SK-N-SH treated with all-trans-retinoic acid at 6 μM for 48 hours (cell line): ENCODE data around the gene EIF3I.
A peak's percentile ranks its signal among the peaks of the same experiment; 100 is the strongest.

Experiments
- ATAC-seq: fragments of 200-7000 bp; cut with Tn5 transposase; 3 replicates; pipeline ENCODE4 v1.9.1; 2020; ENCODE audit warnings: mild to moderate bottlenecking, moderate library complexity
- ARNTL ChIP-seq: fragments of 450-650 bp; formaldehyde crosslinking; IDR thresholded peaks from 2 replicates; pipeline ENCODE4 v1.5.0; 2020; ENCODE audit warnings: low read depth, mild to moderate bottlenecking, moderate library complexity, borderline replicate concordance
- BACH2 ChIP-seq: fragments of 250-450 bp; sonication (Bioruptor Pico); IDR thresholded peaks from 2 replicates; pipeline ENCODE4 v1.9.0; 2021; ENCODE audit warnings: mild to moderate bottlenecking, borderline replicate concordance
- CSDC2 ChIP-seq: fragments of 250-450 bp; sonication (Bioruptor Pico); IDR thresholded peaks from 2 replicates; pipeline ENCODE4 v1.5.0; 2020; ENCODE audit warnings: mild to moderate bottlenecking, moderate library complexity
- ESRRG ChIP-seq: fragments of 250-450 bp; sonication (Bioruptor Pico); IDR thresholded peaks from 2 replicates; pipeline ENCODE4 v1.6.1; 2021; ENCODE audit warnings: mild to moderate bottlenecking
- GLIS3 ChIP-seq: fragments of 250-450 bp; sonication (Bioruptor Pico); IDR thresholded peaks from 2 replicates; pipeline ENCODE4 v1.5.0; 2020; ENCODE audit warnings: mild to moderate bottlenecking, moderate library complexity
- ISL1 ChIP-seq: fragments of 250-450 bp; sonication (Bioruptor Pico); IDR thresholded peaks from 2 replicates; pipeline ENCODE4 v2.1.2; 2022; ENCODE audit warnings: mild to moderate bottlenecking, moderate library complexity
- OSR1 ChIP-seq: fragments of 250-450 bp; sonication (Bioruptor Pico); IDR thresholded peaks from 2 replicates; pipeline ENCODE4 v1.8.0; 2022; ENCODE audit warnings: moderate library complexity, mild to moderate bottlenecking, inconsistent platforms
- PPARA ChIP-seq: fragments of 250-450 bp; sonication (Bioruptor Pico); IDR thresholded peaks from 2 replicates; pipeline ENCODE4 v1.5.0; 2020; ENCODE audit warnings: mild to moderate bottlenecking, borderline replicate concordance
- RARB ChIP-seq: fragments of 250-450 bp; sonication (Bioruptor Pico); IDR thresholded peaks from 2 replicates; pipeline ENCODE4 v1.8.0; 2021; ENCODE audit warnings: mild to moderate bottlenecking, moderate library complexity
- TCF4 ChIP-seq: fragments of 250-450 bp; sonication (Bioruptor Pico); IDR thresholded peaks from 2 replicates; pipeline ENCODE4 v1.8.0; 2021; ENCODE audit warnings: mild to moderate bottlenecking, moderate library complexity, borderline replicate concordance
- TOX ChIP-seq: fragments of 250-450 bp; sonication (Bioruptor Pico); IDR thresholded peaks from 2 replicates; pipeline ENCODE4 v1.8.0; 2021; ENCODE audit warnings: mild to moderate bottlenecking, moderate library complexity, borderline replicate concordance
- ZC3H10 ChIP-seq: fragments of 250-450 bp; sonication (Bioruptor Pico); IDR thresholded peaks from 2 replicates; pipeline ENCODE4 v1.5.1; 2021; ENCODE audit warnings: mild to moderate bottlenecking, moderate library complexity
- ZFP3 ChIP-seq: fragments of 250-450 bp; sonication (Bioruptor Pico); IDR thresholded peaks from 2 replicates; pipeline ENCODE4 v1.5.0; 2020; ENCODE audit warnings: mild to moderate bottlenecking, moderate library complexity
- ZFP30 ChIP-seq: fragments of 450-650 bp; formaldehyde crosslinking; IDR thresholded peaks from 2 replicates; pipeline ENCODE4 v1.5.0; 2022; ENCODE audit warnings: mild to moderate bottlenecking, moderate library complexity
- ZNF565 ChIP-seq: fragments of 450-650 bp; formaldehyde crosslinking; conservative IDR thresholded peaks from 2 replicates; pipeline ENCODE4 v1.5.0; 2020; ENCODE audit warnings: low read depth, mild to moderate bottlenecking, moderate library complexity
- ZNF70 ChIP-seq: fragments of 450-650 bp; formaldehyde crosslinking; IDR thresholded peaks from 2 replicates; pipeline ENCODE4 v1.5.0; 2020; ENCODE audit warnings: mild to moderate bottlenecking, moderate library complexity
- TF ChIP-seq, protein P1 (sequence below): fragments of 250-450 bp; sonication (Bioruptor Pico); IDR thresholded peaks from 2 replicates; pipeline ENCODE4 v1.8.0; 2020; ENCODE audit warnings: mild to moderate bottlenecking, moderate library complexity, borderline replicate concordance
- TF ChIP-seq, protein P2 (sequence below): fragments of 250-450 bp; sonication (Bioruptor Pico); IDR thresholded peaks from 2 replicates; pipeline ENCODE4 v1.5.1; 2021; ENCODE audit warnings: mild to moderate bottlenecking, moderate library complexity
- TF ChIP-seq, protein P3 (sequence below): fragments of 250-450 bp; sonication (Bioruptor Pico); IDR thresholded peaks from 2 replicates; pipeline ENCODE4 v1.5.1; 2020; ENCODE audit warnings: low read depth, mild to moderate bottlenecking, moderate library complexity
- TF ChIP-seq, protein P4 (sequence below): fragments of 250-450 bp; sonication (Bioruptor Pico); IDR thresholded peaks from 2 replicates; pipeline ENCODE4 v1.5.0; 2020; ENCODE audit warnings: mild to moderate bottlenecking, moderate library complexity

The EIF3I gene

DNA sequence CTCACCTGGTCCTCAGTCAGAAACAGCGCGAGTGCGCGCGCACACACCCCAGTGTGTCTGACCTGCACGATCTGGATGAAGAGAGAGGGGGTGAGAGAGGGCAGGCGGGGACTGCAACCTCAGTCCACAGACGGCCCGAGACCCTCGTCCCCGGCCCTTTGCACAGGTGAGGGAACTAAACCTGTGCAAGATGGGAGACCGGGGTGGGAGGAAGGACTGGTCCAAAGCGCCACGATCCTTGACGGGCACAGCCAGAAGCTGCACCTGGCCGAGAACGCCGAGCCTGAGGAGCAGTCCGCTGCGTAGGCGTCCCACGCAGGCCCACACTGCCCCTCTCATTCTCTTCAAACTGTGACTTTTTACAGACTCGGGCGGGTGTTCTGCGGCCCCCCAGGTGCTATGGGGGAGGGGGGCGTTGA lies 17.3 kb upstream of the EIF3I start:
- no peak for ATAC-seq
- no peak for TF ChIP-seq ZFP30 (CRISPR knock-in tag)
- no peak for TF ChIP-seq BACH2 (CRISPR knock-in tag)
- no peak for TF ChIP-seq ZC3H10 (CRISPR knock-in tag)
- TF ChIP-seq RARB (CRISPR knock-in tag), result no peak
- TF ChIP-seq TOX (CRISPR knock-in tag), result no peak
- TF ChIP-seq TCF4, result no peak
- TF ChIP-seq ZNF565 (CRISPR knock-in tag), result no peak
- no peak for TF ChIP-seq CSDC2 (CRISPR knock-in tag)
- TF ChIP-seq OSR1 (CRISPR knock-in tag), result no peak
- no peak for TF ChIP-seq ISL1 (CRISPR knock-in tag)
- no peak for TF ChIP-seq PPARA (CRISPR knock-in tag)
- TF ChIP-seq ESRRG (CRISPR knock-in tag), result no peak
- no peak for TF ChIP-seq GLIS3 (CRISPR knock-in tag)
- TF ChIP-seq, protein P1, sequence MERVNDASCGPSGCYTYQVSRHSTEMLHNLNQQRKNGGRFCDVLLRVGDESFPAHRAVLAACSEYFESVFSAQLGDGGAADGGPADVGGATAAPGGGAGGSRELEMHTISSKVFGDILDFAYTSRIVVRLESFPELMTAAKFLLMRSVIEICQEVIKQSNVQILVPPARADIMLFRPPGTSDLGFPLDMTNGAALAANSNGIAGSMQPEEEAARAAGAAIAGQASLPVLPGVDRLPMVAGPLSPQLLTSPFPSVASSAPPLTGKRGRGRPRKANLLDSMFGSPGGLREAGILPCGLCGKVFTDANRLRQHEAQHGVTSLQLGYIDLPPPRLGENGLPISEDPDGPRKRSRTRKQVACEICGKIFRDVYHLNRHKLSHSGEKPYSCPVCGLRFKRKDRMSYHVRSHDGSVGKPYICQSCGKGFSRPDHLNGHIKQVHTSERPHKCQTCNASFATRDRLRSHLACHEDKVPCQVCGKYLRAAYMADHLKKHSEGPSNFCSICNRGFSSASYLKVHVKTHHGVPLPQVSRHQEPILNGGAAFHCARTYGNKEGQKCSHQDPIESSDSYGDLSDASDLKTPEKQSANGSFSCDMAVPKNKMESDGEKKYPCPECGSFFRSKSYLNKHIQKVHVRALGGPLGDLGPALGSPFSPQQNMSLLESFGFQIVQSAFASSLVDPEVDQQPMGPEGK (CRISPR knock-in tag), result no peak
- TF ChIP-seq ZNF70 (CRISPR knock-in tag), result no peak
- TF ChIP-seq, protein P2, sequence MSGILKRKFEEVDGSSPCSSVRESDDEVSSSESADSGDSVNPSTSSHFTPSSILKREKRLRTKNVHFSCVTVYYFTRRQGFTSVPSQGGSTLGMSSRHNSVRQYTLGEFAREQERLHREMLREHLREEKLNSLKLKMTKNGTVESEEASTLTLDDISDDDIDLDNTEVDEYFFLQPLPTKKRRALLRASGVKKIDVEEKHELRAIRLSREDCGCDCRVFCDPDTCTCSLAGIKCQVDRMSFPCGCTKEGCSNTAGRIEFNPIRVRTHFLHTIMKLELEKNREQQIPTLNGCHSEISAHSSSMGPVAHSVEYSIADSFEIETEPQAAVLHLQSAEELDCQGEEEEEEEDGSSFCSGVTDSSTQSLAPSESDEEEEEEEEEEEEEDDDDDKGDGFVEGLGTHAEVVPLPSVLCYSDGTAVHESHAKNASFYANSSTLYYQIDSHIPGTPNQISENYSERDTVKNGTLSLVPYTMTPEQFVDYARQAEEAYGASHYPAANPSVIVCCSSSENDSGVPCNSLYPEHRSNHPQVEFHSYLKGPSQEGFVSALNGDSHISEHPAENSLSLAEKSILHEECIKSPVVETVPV (CRISPR knock-in tag), result no peak
- TF ChIP-seq ARNTL (CRISPR knock-in tag), result no peak

DNA sequence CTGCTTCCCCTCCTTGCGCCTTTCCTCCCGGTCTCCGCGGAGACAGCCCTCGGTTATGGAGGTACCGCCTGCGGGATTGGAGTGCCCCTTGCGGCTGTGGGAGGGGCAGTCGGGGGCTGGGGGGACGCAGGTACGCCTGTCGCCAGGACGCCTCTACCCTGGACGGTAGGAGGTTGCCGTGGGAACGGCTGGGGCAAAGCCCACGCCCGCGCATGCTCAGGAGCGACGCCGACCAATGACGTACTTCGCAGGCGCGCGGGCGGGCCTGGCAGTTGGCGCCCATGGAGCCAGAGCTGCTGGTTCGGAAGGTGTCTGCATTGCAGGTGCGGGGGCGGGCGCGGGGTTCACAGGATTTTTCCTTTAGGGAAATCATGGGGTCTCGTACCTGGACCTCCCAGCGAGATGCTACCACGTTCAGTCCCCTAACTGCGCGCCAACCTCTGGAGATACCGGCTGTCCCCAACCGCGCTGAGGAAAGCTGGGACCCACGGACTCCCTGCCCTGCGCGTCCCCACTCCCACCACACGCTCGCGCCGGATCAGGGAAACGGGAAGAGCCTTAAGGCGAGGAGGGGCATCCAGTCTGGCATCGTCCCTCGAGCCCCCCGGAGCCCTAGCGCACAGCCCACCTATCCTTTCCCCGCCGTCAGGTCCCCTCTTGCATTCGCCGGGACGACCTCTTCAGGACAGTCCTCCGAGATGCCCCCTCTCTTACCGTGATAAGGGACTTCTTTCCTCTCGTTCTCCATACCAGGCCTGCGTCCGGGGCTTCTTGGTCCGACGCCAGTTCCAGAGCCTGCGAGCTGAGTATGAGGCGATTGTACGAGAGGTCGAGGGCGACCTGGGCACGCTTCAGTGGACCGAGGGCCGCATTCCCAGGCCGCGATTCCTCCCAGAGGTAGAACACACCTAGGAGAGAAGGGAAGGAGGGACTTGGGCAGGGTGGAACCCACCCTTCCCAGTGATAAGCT lies 16.5 kb upstream of the EIF3I start, which contains the start of gene IQCC:
Gene IQCC (plus strand): TSS at position 271 of the 970 bp plus-strand sequence. CDS start 11 bp downstream, at position 282.
- TF ChIP-seq RARB (CRISPR knock-in tag), result no peak
- peak; percentile 77 for TF ChIP-seq ZNF70 (CRISPR knock-in tag)
- no peak for TF ChIP-seq TOX (CRISPR knock-in tag)
- TF ChIP-seq, protein P2 (CRISPR knock-in tag), result 0 out of 2 replicates have a peak, but pooled peaks have one; percentile 38
- TF ChIP-seq ZNF565 (CRISPR knock-in tag), result no peak
- TF ChIP-seq, all 23 proteins: peak for 2
- peak; percentile 72 for ATAC-seq

DNA sequence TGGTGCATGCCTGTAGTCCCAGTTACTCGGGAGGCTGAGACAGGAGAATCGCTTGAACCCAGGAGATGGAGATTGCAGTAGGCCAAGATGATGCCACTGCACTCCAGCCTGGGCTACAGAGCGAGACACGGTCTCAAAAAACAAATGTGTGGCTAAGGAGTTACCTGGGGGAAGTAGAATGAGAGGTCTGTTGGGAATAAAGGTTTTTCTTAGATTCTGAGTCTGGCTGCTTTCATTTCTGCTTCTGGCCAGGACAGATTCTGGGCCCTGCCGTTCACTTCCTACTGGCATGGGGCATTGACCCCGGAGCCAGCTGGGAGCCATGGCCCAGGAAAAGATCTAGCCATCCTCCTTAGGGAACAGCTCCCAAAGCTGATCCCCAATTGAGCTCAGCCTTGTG lies 13.7 kb upstream of the EIF3I start:
- no peak for ATAC-seq
- TF ChIP-seq GLIS3 (CRISPR knock-in tag) (no peak), TOX (CRISPR knock-in tag) (no peak), ZFP3 (CRISPR knock-in tag) (no peak), ISL1 (CRISPR knock-in tag) (no peak), CSDC2 (CRISPR knock-in tag) (no peak), BACH2 (CRISPR knock-in tag) (no peak), ZNF565 (CRISPR knock-in tag) (no peak), ESRRG (CRISPR knock-in tag) (no peak), ZFP30 (CRISPR knock-in tag) (no peak), ZC3H10 (CRISPR knock-in tag) (no peak), ARNTL (CRISPR knock-in tag) (no peak)
- TF ChIP-seq, protein P3, sequence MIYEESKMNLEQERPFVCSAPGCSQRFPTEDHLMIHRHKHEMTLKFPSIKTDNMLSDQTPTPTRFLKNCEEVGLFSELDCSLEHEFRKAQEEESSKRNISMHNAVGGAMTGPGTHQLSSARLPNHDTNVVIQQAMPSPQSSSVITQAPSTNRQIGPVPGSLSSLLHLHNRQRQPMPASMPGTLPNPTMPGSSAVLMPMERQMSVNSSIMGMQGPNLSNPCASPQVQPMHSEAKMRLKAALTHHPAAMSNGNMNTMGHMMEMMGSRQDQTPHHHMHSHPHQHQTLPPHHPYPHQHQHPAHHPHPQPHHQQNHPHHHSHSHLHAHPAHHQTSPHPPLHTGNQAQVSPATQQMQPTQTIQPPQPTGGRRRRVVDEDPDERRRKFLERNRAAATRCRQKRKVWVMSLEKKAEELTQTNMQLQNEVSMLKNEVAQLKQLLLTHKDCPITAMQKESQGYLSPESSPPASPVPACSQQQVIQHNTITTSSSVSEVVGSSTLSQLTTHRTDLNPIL (CRISPR knock-in tag), result no peak
- TF ChIP-seq, protein P4, sequence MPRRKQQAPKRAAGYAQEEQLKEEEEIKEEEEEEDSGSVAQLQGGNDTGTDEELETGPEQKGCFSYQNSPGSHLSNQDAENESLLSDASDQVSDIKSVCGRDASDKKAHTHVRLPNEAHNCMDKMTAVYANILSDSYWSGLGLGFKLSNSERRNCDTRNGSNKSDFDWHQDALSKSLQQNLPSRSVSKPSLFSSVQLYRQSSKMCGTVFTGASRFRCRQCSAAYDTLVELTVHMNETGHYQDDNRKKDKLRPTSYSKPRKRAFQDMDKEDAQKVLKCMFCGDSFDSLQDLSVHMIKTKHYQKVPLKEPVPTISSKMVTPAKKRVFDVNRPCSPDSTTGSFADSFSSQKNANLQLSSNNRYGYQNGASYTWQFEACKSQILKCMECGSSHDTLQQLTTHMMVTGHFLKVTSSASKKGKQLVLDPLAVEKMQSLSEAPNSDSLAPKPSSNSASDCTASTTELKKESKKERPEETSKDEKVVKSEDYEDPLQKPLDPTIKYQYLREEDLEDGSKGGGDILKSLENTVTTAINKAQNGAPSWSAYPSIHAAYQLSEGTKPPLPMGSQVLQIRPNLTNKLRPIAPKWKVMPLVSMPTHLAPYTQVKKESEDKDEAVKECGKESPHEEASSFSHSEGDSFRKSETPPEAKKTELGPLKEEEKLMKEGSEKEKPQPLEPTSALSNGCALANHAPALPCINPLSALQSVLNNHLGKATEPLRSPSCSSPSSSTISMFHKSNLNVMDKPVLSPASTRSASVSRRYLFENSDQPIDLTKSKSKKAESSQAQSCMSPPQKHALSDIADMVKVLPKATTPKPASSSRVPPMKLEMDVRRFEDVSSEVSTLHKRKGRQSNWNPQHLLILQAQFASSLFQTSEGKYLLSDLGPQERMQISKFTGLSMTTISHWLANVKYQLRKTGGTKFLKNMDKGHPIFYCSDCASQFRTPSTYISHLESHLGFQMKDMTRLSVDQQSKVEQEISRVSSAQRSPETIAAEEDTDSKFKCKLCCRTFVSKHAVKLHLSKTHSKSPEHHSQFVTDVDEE (CRISPR knock-in tag), result no peak
- TF ChIP-seq, protein P2 (CRISPR knock-in tag), result no peak
- TF ChIP-seq, all 23 proteins: peak for 0
